Neural cell (in vitro differentiated cells): ENCODE data around the gene SLC25A21.

Experiments used
- EP300 ChIP-seq: fragments of 450-650 bp; conservative IDR thresholded peaks from 2 replicates; pipeline ENCODE4 v1.6.1; 2014; ENCODE audit warnings: antibody characterized with exemption, mild to moderate bottlenecking, moderate library complexity; ENCODE audit not compliant: poor library complexity, severe bottlenecking
- EZH2 ChIP-seq: fragments of 200-600, 300-800 bp; shearing (Covaris generic), sonication (generic); IDR thresholded peaks from 2 replicates; pipeline ENCODE4 v1.6.1; 2014; ENCODE audit warnings: antibody characterized with exemption, low read length, borderline replicate concordance, mild to moderate bottlenecking; ENCODE audit not compliant: insufficient read depth, poor library complexity, severe bottlenecking
- MXI1 ChIP-seq: fragments of 450-650 bp; conservative IDR thresholded peaks from 2 replicates; pipeline ENCODE4 v1.6.1; 2014; ENCODE audit warnings: antibody characterized with exemption, mild to moderate bottlenecking; ENCODE audit not compliant: poor library complexity, severe bottlenecking
- POLR2AphosphoS5 ChIP-seq: IDR thresholded peaks from 2 replicates; pipeline ENCODE4 v1.6.1; 2012
- RAD21 ChIP-seq: fragments of 450-650 bp; conservative IDR thresholded peaks from 2 replicates; pipeline ENCODE4 v1.6.1; 2014; ENCODE audit warnings: antibody characterized with exemption, mild to moderate bottlenecking, moderate library complexity
- SMC3 ChIP-seq: fragments of 450-650 bp; conservative IDR thresholded peaks from 2 replicates; pipeline ENCODE4 v1.6.1; 2014; ENCODE audit warnings: antibody characterized with exemption, mild to moderate bottlenecking, moderate library complexity; ENCODE audit not compliant: poor library complexity
- TAF1 ChIP-seq: IDR thresholded peaks from 2 replicates; pipeline ENCODE4 v1.6.1; 2012; ENCODE audit warnings: low read depth
- TF ChIP-seq, protein P1 (sequence below): fragments of 450-650 bp; IDR thresholded peaks from 2 replicates; pipeline ENCODE4 v1.5.1; 2014; ENCODE audit warnings: antibody characterized with exemption, mild to moderate bottlenecking, moderate library complexity; ENCODE audit not compliant: poor library complexity, severe bottlenecking
- TF ChIP-seq, protein P2 (sequence below): IDR thresholded peaks from 2 replicates; pipeline ENCODE4 v1.6.1; 2012; ENCODE audit warnings: borderline replicate concordance

DNA sequence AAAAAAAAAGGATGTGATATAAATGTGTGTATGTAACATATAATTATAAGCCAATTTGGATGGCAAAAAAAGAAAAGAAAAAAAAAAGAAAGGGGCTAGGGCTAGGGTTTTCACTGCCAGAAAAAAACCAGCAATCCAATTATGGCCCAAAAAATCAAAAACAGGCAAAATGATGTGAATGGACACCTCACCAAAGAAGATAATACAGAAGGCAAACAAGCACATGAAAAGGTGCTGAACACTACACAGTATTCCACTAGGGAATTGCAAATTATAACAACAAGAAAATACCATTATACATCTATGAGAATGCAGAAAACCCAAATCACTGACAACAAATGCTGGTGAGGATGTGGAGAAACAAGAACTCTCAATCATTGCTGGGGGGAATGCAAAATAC is 13.3 kb upstream of the SLC25A21 start:
- TF ChIP-seq EZH2 (no peak), TAF1 (no peak), RAD21 (no peak), EP300 (no peak), POLR2AphosphoS5 (no peak), MXI1 (no peak), SMC3 (no peak)
- TF ChIP-seq, protein P1, sequence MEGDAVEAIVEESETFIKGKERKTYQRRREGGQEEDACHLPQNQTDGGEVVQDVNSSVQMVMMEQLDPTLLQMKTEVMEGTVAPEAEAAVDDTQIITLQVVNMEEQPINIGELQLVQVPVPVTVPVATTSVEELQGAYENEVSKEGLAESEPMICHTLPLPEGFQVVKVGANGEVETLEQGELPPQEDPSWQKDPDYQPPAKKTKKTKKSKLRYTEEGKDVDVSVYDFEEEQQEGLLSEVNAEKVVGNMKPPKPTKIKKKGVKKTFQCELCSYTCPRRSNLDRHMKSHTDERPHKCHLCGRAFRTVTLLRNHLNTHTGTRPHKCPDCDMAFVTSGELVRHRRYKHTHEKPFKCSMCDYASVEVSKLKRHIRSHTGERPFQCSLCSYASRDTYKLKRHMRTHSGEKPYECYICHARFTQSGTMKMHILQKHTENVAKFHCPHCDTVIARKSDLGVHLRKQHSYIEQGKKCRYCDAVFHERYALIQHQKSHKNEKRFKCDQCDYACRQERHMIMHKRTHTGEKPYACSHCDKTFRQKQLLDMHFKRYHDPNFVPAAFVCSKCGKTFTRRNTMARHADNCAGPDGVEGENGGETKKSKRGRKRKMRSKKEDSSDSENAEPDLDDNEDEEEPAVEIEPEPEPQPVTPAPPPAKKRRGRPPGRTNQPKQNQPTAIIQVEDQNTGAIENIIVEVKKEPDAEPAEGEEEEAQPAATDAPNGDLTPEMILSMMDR = no peak
- TF ChIP-seq, protein P2, sequence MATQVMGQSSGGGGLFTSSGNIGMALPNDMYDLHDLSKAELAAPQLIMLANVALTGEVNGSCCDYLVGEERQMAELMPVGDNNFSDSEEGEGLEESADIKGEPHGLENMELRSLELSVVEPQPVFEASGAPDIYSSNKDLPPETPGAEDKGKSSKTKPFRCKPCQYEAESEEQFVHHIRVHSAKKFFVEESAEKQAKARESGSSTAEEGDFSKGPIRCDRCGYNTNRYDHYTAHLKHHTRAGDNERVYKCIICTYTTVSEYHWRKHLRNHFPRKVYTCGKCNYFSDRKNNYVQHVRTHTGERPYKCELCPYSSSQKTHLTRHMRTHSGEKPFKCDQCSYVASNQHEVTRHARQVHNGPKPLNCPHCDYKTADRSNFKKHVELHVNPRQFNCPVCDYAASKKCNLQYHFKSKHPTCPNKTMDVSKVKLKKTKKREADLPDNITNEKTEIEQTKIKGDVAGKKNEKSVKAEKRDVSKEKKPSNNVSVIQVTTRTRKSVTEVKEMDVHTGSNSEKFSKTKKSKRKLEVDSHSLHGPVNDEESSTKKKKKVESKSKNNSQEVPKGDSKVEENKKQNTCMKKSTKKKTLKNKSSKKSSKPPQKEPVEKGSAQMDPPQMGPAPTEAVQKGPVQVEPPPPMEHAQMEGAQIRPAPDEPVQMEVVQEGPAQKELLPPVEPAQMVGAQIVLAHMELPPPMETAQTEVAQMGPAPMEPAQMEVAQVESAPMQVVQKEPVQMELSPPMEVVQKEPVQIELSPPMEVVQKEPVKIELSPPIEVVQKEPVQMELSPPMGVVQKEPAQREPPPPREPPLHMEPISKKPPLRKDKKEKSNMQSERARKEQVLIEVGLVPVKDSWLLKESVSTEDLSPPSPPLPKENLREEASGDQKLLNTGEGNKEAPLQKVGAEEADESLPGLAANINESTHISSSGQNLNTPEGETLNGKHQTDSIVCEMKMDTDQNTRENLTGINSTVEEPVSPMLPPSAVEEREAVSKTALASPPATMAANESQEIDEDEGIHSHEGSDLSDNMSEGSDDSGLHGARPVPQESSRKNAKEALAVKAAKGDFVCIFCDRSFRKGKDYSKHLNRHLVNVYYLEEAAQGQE = no peak
